H9 (cell line): Measurements from ENCODE around the gene CD244. TPM values are rescaled to one million over a fixed set of nuclear protein-coding genes. Genes with fewer than 3 reads are reported as not detected.
A peak's percentile ranks its signal among the peaks of the same experiment; 100 is the strongest.
"Not testable (repeated sequence)": the region's sequence is repeated elsewhere in the genome, so short reads cannot be mapped to it uniquely, and the experiment has no call there.

Source experiments
- DNase-seq: peaks from one replicate; pipeline ENCODE4 v3.0.0-alpha.2; 2017
- H2AFZ ChIP-seq: one replicate; pipeline ENCODE4 v1.6.1; 2013; ENCODE audit warnings: mild to moderate bottlenecking, low read length, control low read depth, moderate library complexity
- H2AK5ac ChIP-seq: 2 replicates; pipeline ENCODE4 v1.6.1; 2013; ENCODE audit warnings: low read length, control low read depth, mixed read lengths; ENCODE audit not compliant: insufficient read length
- H2BK120ac ChIP-seq: one replicate; pipeline ENCODE4 v1.6.1; 2013; ENCODE audit warnings: low read depth, mild to moderate bottlenecking, low read length, control low read depth, inconsistent platforms; ENCODE audit not compliant: poor library complexity, severe bottlenecking
- H2BK12ac ChIP-seq: 2 replicates; pipeline ENCODE4 v1.6.1; 2013; ENCODE audit warnings: low read length, control low read depth, mixed read lengths, low read depth; ENCODE audit not compliant: insufficient read length
- H2BK15ac ChIP-seq: 2 replicates; pipeline ENCODE4 v1.6.1; 2013; ENCODE audit warnings: low read depth, low read length, control low read depth
- H2BK20ac ChIP-seq: one replicate; pipeline ENCODE4 v1.6.1; 2013; ENCODE audit warnings: low read depth, mild to moderate bottlenecking, low read length, control low read depth, inconsistent platforms; ENCODE audit not compliant: poor library complexity, severe bottlenecking
- H2BK5ac ChIP-seq: 2 replicates; pipeline ENCODE4 v1.6.1; 2013; ENCODE audit warnings: low read length, control low read depth, mixed read lengths; ENCODE audit not compliant: insufficient read length
- H3K14ac ChIP-seq: 2 replicates; pipeline ENCODE4 v1.6.1; 2013; ENCODE audit warnings: low read length, control low read depth; ENCODE audit not compliant: insufficient read depth
- H3K18ac ChIP-seq: 2 replicates; pipeline ENCODE4 v1.6.1; 2013; ENCODE audit warnings: low read depth, mild to moderate bottlenecking, mixed read lengths, low read length, control low read depth; ENCODE audit not compliant: insufficient read length
- H3K23ac ChIP-seq: 2 replicates; pipeline ENCODE4 v1.6.1; 2013; ENCODE audit warnings: low read length, control low read depth, mixed read lengths, low read depth; ENCODE audit not compliant: insufficient read length
- H3K23me2 ChIP-seq: 2 replicates; pipeline ENCODE4 v1.6.1; 2013; ENCODE audit warnings: low read depth, mild to moderate bottlenecking, mixed read lengths, low read length, control low read depth; ENCODE audit not compliant: insufficient read length, poor library complexity, severe bottlenecking
- H3K27ac ChIP-seq: 2 replicates; pipeline ENCODE4 v1.5.1; 2013; ENCODE audit warnings: low read length, control low read depth, mixed read lengths, low read depth; ENCODE audit not compliant: insufficient read length
- H3K27me3 ChIP-seq: 2 replicates; pipeline ENCODE4 v1.6.1; 2013; ENCODE audit warnings: low read length, control low read depth, inconsistent platforms; ENCODE audit not compliant: insufficient read depth
- H3K4ac ChIP-seq: 2 replicates; pipeline ENCODE4 v1.6.1; 2013; ENCODE audit warnings: low read depth, mild to moderate bottlenecking, control low read depth, inconsistent platforms, low read length, moderate library complexity
- H3K4me1 ChIP-seq: 2 replicates; pipeline ENCODE4 v1.6.1; 2013; ENCODE audit warnings: low read length, control low read depth, inconsistent platforms; ENCODE audit not compliant: insufficient read depth
- H3K4me2 ChIP-seq: 2 replicates; pipeline ENCODE4 v1.6.1; 2013; ENCODE audit warnings: low read length, control low read depth, mixed read lengths; ENCODE audit not compliant: insufficient read length, insufficient read depth
- H3K56ac ChIP-seq: 2 replicates; pipeline ENCODE4 v1.6.1; 2013; ENCODE audit warnings: low read depth, mild to moderate bottlenecking, mixed read lengths, low read length, control low read depth; ENCODE audit not compliant: insufficient read length
- H3K79me1 ChIP-seq: 2 replicates; pipeline ENCODE4 v1.6.1; 2013; ENCODE audit warnings: low read depth, mild to moderate bottlenecking, moderate library complexity, low read length, control low read depth, inconsistent platforms; ENCODE audit not compliant: insufficient read depth, poor library complexity, severe bottlenecking
- H3K79me2 ChIP-seq: 2 replicates; pipeline ENCODE4 v1.6.1; 2013; ENCODE audit warnings: low read length, control low read depth, inconsistent platforms; ENCODE audit not compliant: insufficient read depth
- H3K9ac ChIP-seq: 2 replicates; pipeline ENCODE4 v1.6.1; 2013; ENCODE audit warnings: low read length, control low read depth, mixed read lengths; ENCODE audit not compliant: insufficient read length; ENCODE audit errors: extremely low read depth
- H3K9me3 ChIP-seq: one replicate; pipeline ENCODE4 v1.6.1; 2013; ENCODE audit warnings: low read depth, low read length, inconsistent platforms; ENCODE audit not compliant: control insufficient read depth
- H3T11ph ChIP-seq: one replicate; pipeline ENCODE4 v1.6.1; 2013; ENCODE audit warnings: mild to moderate bottlenecking, low read length, control low read depth, inconsistent platforms
- H4K20me1 ChIP-seq: one replicate; pipeline ENCODE4 v1.6.1; 2013; ENCODE audit not compliant: control insufficient read depth, insufficient read length, insufficient read depth
- H4K5ac ChIP-seq: 2 replicates; pipeline ENCODE4 v1.6.1; 2013; ENCODE audit warnings: low read depth, mild to moderate bottlenecking, mixed read lengths, low read length, control low read depth; ENCODE audit not compliant: insufficient read length
- H4K8ac ChIP-seq: replicated peaks from 2 replicates; pipeline ENCODE4 v1.6.1; 2013; ENCODE audit warnings: low read length, control low read depth, mixed read lengths, low read depth; ENCODE audit not compliant: insufficient read length
- H4K91ac ChIP-seq: 2 replicates; pipeline ENCODE4 v1.6.1; 2013; ENCODE audit warnings: low read depth, mild to moderate bottlenecking, moderate library complexity, mixed read lengths, low read length, control low read depth; ENCODE audit not compliant: insufficient read length
- H3K27ac Mint-ChIP-seq, 3 experiments: 2 replicates in 2 of 3; 3 replicates in 1 of 3; pipeline ENCODE4 v1.8.0; 2020 to 2021; ENCODE audit warnings: mixed read lengths in 3 of 3, mild to moderate bottlenecking in 1 of 3, moderate library complexity in 1 of 3
- H3K27me3 Mint-ChIP-seq: 2 replicates; pipeline ENCODE4 v1.8.0; 2021; ENCODE audit warnings: low read depth, mild to moderate bottlenecking, moderate library complexity, mixed read lengths
- H3K36me3 Mint-ChIP-seq, 3 experiments: 2 replicates in 2 of 3; 3 replicates in 1 of 3; pipeline ENCODE4 v1.8.0; 2020 to 2021; ENCODE audit warnings: low read depth in 3 of 3, mixed read lengths in 3 of 3; ENCODE audit not compliant: insufficient read depth in 1 of 3
- H3K4me1 Mint-ChIP-seq, 2 experiments: 2 replicates each; pipeline ENCODE4 v1.8.0; 2020; ENCODE audit warnings: mixed read lengths in 2 of 2
- H3K4me3 Mint-ChIP-seq, 2 experiments: 2 replicates in 1 of 2; 3 replicates in 1 of 2; pipeline ENCODE4 v1.8.0; 2020 to 2021; ENCODE audit warnings: mild to moderate bottlenecking in 2 of 2, mixed read lengths in 2 of 2, moderate library complexity in 1 of 2
- H3K9me3 Mint-ChIP-seq, 2 experiments: 2 replicates in 1 of 2; 3 replicates in 1 of 2; pipeline ENCODE4 v1.8.0; 2020; ENCODE audit warnings: mild to moderate bottlenecking in 2 of 2, mixed read lengths in 2 of 2, moderate library complexity in 1 of 2
- CTCF ChIP-seq: fragments of 200-600 bp; sonication (generic); conservative IDR thresholded peaks from 3 replicates; pipeline ENCODE4 v1.8.0; 2021; ENCODE audit warnings: antibody characterized with exemption, mild to moderate bottlenecking
- WGBS: extraction: QIAGEN DNeasy Blood & Tissue Kit; methylation state at CpG from one replicate; pipeline ENCODE4 v1.1.7; 2013; ENCODE audit warnings: missing lambda C conversion rate, low lambda C conversion rate, mixed read lengths; ENCODE audit not compliant: insufficient read length; ENCODE audit errors: extremely low coverage; 5-methylcytosine and 5-hydroxymethylcytosine counted together
- total RNA-seq: library from RNA; stranded (reverse); gene quantifications from 2 replicates; pipeline ENCODE4 v1.2.1, GENCODE V29; 2021

Gene CD244
- total RNA-seq, 1 experiment from 2014 or later: not detected

- Histone ChIP-seq H2BK120ac (no peak overlapping the region), H4K8ac (no peak overlapping the region), H3K4me2 (no peak overlapping the region), H3K14ac (no peak overlapping the region), H3T11ph (no peak overlapping the region), H3K18ac (no peak overlapping the region), H4K5ac (no peak overlapping the region), H2BK5ac (no peak overlapping the region), H3K9me3 (no peaks in the 10 kb centered on the region), H3K79me1 (no peaks in the 10 kb centered on the region), H2AK5ac (no peak overlapping the region), H2BK15ac (no peak overlapping the region), H3K79me2 (no peaks in the 10 kb centered on the region), H3K27ac (no peak overlapping the region), H3K4ac (no peak overlapping the region), H4K20me1 (no peaks in the 10 kb centered on the region), H2BK12ac (no peak overlapping the region), H3K9ac (no peak overlapping the region), H2BK20ac (no peak overlapping the region), H4K91ac (no peak overlapping the region), H3K56ac (no peak overlapping the region), H3K23ac (no peak overlapping the region), H3K27me3 (no peaks in the 10 kb centered on the region), H2AFZ (no peak overlapping the region), H3K4me1 (no peaks in the 10 kb centered on the region), H3K23me2 (no peaks in the 10 kb centered on the region)
- WGBS: no CpG with 5 or more reads among the region's 11 CpGs
- TF ChIP-seq CTCF: no peak
- DNase-seq: no peak
- Mint-ChIP-seq H3K4me3 (0 out of 5 replicates have a peak overlapping the region, but pooled peaks of 1 of the 2 experiments have one; percentile 44), H3K36me3 (no peaks in the 10 kb centered on the region; a peak in 1 of 7 replicates), H3K9me3 (no peaks in the 10 kb centered on the region), H3K27ac (no peak overlapping the region), H3K27me3 (no peaks in the 10 kb centered on the region), H3K4me1 (peaks cover 0 to 5% of the 10 kb centered on the region in 2 experiments; a peak in 2 of 4 replicates)
Measured at GRCh38 chr1:160789051-160789701, 73.5 kb downstream of the CD244 start.

GRCh38 chr1:160782988-160783765, 79.5 kb downstream of the CD244 start:
- not testable (repeated sequence) for H2AFZ ChIP-seq, H2BK15ac ChIP-seq, H3K27ac Mint-ChIP-seq, H4K5ac ChIP-seq, H2AK5ac ChIP-seq, H3K4me3 Mint-ChIP-seq, H4K8ac ChIP-seq, H3K9ac ChIP-seq, H3K4me1 Mint-ChIP-seq, H3K79me2 ChIP-seq, H3T11ph ChIP-seq, H3K4me2 ChIP-seq, H3K27me3 ChIP-seq, H2BK5ac ChIP-seq, H3K23me2 ChIP-seq, H3K4me1 ChIP-seq, H2BK20ac ChIP-seq, H3K18ac ChIP-seq, DNase-seq, H2BK120ac ChIP-seq, H3K4ac ChIP-seq, H4K20me1 ChIP-seq, H3K9me3 ChIP-seq, H3K56ac ChIP-seq, H4K91ac ChIP-seq, H2BK12ac ChIP-seq, H3K27me3 Mint-ChIP-seq, H3K27ac ChIP-seq, H3K14ac ChIP-seq, H3K23ac ChIP-seq, H3K79me1 ChIP-seq
- WGBS: no CpG with 5 or more reads among the region's 25 CpGs
- Mint-ChIP-seq H3K9me3 (peaks cover 11 to 13% of the 10 kb centered on the region in 2 experiments), H3K36me3 (peaks cover 1 to 11% (median 7%) of the 10 kb centered on the region in 3 experiments; a peak in 5 of 7 replicates)
